ENCODE results near the gene FIGN.

The FIGN gene

DNA sequence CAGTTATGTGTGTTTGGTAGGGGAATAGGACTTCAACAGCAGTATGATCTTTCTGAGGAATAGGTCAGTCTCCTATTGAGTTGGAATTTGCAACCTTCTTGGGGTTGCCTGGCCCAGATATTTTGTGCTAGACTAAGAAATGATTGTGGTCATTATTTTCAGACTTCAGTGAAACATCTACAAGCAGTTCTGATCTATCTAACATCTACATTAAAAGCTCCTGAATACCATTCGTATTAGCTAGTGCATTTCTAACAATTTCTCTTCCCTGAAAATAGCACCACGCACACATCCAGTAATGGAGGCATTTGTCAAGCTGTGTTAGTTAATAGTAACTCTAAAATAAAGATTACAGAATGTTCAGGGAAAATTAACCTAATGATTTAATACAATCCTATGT lies 179.3 kb downstream of the FIGN start:
- H3K4me3 ChIP-seq (ENCODE audit: low read depth, low read length) = no peak overlapping the region
- DNase-seq (ENCODE audit: low read depth) = no peak
- TF ChIP-seq CTCF (IDR thresholded peaks at IDR 0.05; ENCODE audit: control insufficient read depth, extremely low read depth, insufficient read depth) = no peak

DNA sequence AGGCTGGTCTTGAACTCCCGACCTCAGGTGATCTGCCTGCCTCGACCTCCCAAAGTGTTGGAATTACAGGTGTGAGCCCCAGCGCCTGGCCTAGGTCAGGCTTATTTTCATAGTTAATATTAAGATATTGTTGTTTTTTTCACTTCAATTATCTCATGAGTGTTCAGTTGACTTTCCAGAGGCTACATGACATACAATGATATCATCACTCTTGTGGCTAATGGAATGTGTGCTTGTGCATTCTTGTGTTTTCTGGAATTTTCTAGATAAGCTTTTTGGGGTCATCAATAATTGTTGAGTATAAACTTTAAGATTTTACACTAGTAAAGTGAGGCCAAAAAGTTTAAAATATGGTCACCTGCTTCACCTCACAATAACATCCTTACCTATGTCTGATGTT lies 180.9 kb downstream of the FIGN start:
- no peak overlapping the region for H3K4me3 ChIP-seq (ENCODE audit: low read depth, low read length)
- no peak for TF ChIP-seq CTCF (IDR thresholded peaks at IDR 0.05; ENCODE audit: control insufficient read depth, extremely low read depth, insufficient read depth)
- no peak for DNase-seq (ENCODE audit: low read depth)

DNA sequence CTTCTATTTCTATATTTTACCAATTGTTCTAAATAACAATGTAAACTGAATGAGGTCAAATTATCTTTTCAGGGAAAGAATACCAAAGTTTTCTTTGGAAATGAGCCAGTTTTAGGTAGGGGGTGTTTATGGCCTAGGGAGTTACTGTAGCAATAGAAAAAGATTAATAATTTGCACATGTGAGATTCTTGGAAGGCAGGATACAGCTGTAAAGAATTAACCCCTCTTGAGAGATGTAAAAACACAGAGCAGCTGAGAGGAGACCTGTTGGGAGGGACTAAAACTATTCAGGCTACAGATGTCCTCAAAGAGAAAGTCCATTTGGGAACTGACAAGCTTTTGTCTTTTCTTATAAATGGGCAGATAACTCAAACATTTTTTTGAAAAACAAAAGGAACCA lies 182.2 kb downstream of the FIGN start:
- no peak overlapping the region for H3K4me3 ChIP-seq (ENCODE audit: low read depth, low read length)
- no peak for DNase-seq (ENCODE audit: low read depth)
- no peak for TF ChIP-seq CTCF (IDR thresholded peaks at IDR 0.05; ENCODE audit: control insufficient read depth, extremely low read depth, insufficient read depth)

DNA sequence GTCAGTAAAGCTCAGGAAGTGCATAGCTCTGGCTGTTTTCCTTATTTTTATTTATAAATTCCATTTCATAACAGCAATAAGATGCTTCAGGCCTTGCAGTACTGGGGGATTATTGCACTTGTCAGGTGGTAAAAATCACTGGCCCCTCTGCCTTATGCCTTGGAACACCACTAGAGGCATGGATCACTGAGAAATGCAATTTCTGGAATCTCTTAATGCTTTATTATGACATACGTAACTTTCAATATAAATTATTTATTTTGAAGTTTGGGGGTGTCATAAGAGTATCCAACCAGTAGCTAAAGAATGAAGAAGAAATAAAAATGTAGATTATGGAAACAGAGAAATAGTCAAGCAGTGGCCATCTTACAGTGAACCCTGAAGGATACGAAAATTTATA lies 183.1 kb downstream of the FIGN start:
- no peak for TF ChIP-seq CTCF (IDR thresholded peaks at IDR 0.05; ENCODE audit: control insufficient read depth, extremely low read depth, insufficient read depth)
- H3K4me3 ChIP-seq (ENCODE audit: low read depth, low read length) = no peak overlapping the region
- no peak for DNase-seq (ENCODE audit: low read depth)

- no peak for DNase-seq (ENCODE audit: low read depth)
- TF ChIP-seq CTCF (IDR thresholded peaks at IDR 0.05; ENCODE audit: control insufficient read depth, extremely low read depth, insufficient read depth) = no peak
- H3K4me3 ChIP-seq (ENCODE audit: low read depth, low read length) = no peak overlapping the region
Measured at GRCh38 chr2:163551616-163552373, 184.0 kb downstream of the FIGN start.

- no peak for DNase-seq (ENCODE audit: low read depth)
- no peak for TF ChIP-seq CTCF (IDR thresholded peaks at IDR 0.05; ENCODE audit: control insufficient read depth, extremely low read depth, insufficient read depth)
- no peak overlapping the region for H3K4me3 ChIP-seq (ENCODE audit: low read depth, low read length)
Measured at GRCh38 chr2:163548970-163549369, 186.8 kb downstream of the FIGN start.

Data from LNCaP clone FGC (cell line).